HFFc6 (cell line): ENCODE measurements around the gene AARS2. TPM values are rescaled to one million over a fixed set of nuclear protein-coding genes. Genes with fewer than 3 reads are reported as not detected.

ENCODE experiments used
- DNase-seq: peaks from one replicate; pipeline ENCODE4 v3.0.0-alpha.2; 2018
- H3K27ac Mint-ChIP-seq: 2 replicates; pipeline ENCODE4 v1.8.0; 2020; ENCODE audit warnings: mild to moderate bottlenecking, mixed read lengths
- H3K27me3 Mint-ChIP-seq: 2 replicates; pipeline ENCODE4 v1.8.0; 2021; ENCODE audit warnings: mild to moderate bottlenecking, moderate library complexity, mixed read lengths; ENCODE audit not compliant: insufficient read depth
- H3K36me3 Mint-ChIP-seq: 2 replicates; pipeline ENCODE4 v1.8.0; 2021; ENCODE audit warnings: low read depth, mixed read lengths
- H3K4me1 Mint-ChIP-seq: 2 replicates; pipeline ENCODE4 v1.8.0; 2020; ENCODE audit warnings: low read depth, mixed read lengths
- H3K4me3 Mint-ChIP-seq: 2 replicates; pipeline ENCODE4 v1.8.0; 2020; ENCODE audit warnings: mild to moderate bottlenecking, moderate library complexity, mixed read lengths
- H3K9me3 Mint-ChIP-seq: 2 replicates; pipeline ENCODE4 v1.8.0; 2020; ENCODE audit warnings: mild to moderate bottlenecking, mixed read lengths
- total RNA-seq, 6 experiments: library from RNA; stranded (reverse); fragmentation: NEBNext Ultra II Directional; extraction: Animal tissue kit (Norgen Biotek cat#: 25700); gene quantifications; 2 replicates in 1 of 6; 3 replicates in 5 of 6; pipeline ENCODE4 v1.2.3, GENCODE V29; 2021
- TF ChIP-seq, protein P1 (sequence below): fragments of 200-600 bp; sonication (generic); IDR thresholded peaks from 2 replicates; pipeline ENCODE4 v1.5.0; 2021; ENCODE audit warnings: antibody characterized with exemption, mild to moderate bottlenecking

AARS2 gene
- total RNA-seq, 6 experiments from 2014 or later, result 8.8 to 11.5 (median 10.7) TPM

DNA sequence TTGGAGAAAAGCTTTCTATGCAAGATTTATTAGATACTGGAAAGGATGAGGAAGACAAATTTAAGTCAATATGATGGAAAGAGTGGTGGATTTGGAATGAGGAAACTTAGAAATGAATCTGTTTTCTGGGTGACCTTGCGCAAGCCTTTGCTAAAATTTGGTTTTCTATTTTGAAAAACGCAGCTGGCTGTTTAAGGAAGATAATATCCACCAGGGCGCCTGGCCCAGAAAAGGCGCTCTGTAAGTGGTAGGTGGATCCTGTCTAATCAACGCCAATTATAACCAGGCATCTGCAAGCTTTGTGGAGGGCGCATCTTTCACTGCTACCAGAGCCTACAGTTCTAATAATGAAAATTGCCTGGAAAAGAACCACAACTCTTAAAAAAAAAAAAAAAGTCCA is 28.9 kb upstream of the AARS2 start:
- Mint-ChIP-seq H3K27me3 (peaks cover 34% of the 10 kb centered on the region), H3K4me3 (no peak overlapping the region), H3K9me3 (no peaks in the 10 kb centered on the region), H3K36me3 (no peaks in the 10 kb centered on the region), H3K27ac (no peak overlapping the region), H3K4me1 (no peaks in the 10 kb centered on the region)
- TF ChIP-seq, protein P1, sequence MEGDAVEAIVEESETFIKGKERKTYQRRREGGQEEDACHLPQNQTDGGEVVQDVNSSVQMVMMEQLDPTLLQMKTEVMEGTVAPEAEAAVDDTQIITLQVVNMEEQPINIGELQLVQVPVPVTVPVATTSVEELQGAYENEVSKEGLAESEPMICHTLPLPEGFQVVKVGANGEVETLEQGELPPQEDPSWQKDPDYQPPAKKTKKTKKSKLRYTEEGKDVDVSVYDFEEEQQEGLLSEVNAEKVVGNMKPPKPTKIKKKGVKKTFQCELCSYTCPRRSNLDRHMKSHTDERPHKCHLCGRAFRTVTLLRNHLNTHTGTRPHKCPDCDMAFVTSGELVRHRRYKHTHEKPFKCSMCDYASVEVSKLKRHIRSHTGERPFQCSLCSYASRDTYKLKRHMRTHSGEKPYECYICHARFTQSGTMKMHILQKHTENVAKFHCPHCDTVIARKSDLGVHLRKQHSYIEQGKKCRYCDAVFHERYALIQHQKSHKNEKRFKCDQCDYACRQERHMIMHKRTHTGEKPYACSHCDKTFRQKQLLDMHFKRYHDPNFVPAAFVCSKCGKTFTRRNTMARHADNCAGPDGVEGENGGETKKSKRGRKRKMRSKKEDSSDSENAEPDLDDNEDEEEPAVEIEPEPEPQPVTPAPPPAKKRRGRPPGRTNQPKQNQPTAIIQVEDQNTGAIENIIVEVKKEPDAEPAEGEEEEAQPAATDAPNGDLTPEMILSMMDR, result no peak
- no peak for DNase-seq

GRCh38 chr6:44341095-44341890 is 28.1 kb upstream of the AARS2 start:
- no peaks in the 10 kb centered on the region for H3K36me3 Mint-ChIP-seq
- no peaks in the 10 kb centered on the region for H3K9me3 Mint-ChIP-seq
- H3K4me1 Mint-ChIP-seq, result no peaks in the 10 kb centered on the region
- no peak overlapping the region for H3K27ac Mint-ChIP-seq
- H3K4me3 Mint-ChIP-seq, result no peak overlapping the region
- peaks cover 40% of the 10 kb centered on the region for H3K27me3 Mint-ChIP-seq
- DNase-seq, result no peak
- TF ChIP-seq, protein P1, result no peak

DNA sequence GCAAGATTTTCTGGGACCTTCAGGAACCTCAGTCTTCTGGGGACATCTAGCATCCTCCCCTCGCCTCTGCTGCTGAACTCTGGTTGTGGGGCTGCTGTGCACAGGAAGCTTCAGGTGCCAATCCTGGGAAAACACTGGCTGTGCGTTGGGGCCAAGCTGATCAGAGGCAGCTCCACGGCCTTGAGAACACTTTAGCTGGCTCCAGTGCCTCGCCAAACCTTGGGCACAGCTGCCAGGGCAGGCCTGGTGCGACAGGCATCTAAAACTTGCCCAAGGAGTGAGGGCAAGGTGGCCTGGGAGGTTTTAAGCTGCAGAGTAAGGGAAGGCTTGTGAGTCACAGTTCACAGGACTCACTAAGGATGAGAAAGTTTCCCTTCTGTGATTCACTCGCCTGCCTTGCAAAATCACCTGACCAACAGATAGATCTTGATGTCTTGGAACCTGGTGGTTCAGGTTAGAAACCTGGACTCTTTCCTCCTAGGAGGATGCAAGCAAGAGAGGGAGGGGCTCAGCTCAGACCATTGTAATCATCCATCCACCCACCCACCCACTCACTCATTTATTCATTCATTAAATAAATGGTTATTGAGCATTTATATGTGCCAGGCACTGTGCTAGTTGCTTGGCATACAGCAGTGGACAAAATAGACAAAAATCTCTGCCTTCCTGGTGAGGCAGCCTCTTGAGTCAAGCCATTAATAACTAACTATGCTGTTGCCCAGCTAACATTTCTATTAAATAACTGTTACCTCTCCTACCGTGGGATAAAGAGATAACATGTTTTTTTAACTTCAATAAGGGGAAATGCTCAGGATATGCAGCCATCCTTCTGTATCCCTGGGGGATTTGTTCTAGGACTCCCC is 26.8 kb upstream of the AARS2 start:
- H3K27me3 Mint-ChIP-seq, result peaks cover 32% of the 10 kb centered on the region

DNA sequence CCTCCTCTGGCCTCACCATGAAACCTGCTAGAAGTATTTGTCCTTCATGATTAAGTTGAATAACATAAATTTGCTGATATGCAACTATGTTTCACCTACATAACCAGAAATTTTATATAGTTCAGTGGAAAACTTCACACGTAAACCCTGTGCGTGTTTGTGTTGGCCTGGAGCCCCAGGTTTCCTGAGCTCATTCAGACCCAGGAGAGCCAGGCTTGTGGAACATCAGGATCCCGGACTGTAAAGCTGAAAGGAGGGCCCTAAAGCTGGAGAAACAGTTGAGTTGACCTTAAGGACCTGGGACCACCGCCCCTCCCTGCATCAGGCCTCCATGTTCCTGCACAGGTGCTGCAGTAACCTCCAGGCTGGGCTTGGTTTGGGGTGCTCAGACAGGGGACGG is 26.2 kb upstream of the AARS2 start:
- Mint-ChIP-seq H3K27me3 (peaks cover 27% of the 10 kb centered on the region), H3K36me3 (no peaks in the 10 kb centered on the region), H3K4me1 (no peaks in the 10 kb centered on the region), H3K27ac (no peak overlapping the region), H3K9me3 (no peaks in the 10 kb centered on the region), H3K4me3 (no peak overlapping the region)
- TF ChIP-seq, protein P1, result no peak
- DNase-seq, result no peak

More for the DNA sequence above, 26.8 kb upstream of the AARS2 start:
- H3K27ac Mint-ChIP-seq, result no peak overlapping the region
- TF ChIP-seq, protein P1, result no peak
- H3K9me3 Mint-ChIP-seq, result no peaks in the 10 kb centered on the region
- no peaks in the 10 kb centered on the region for H3K36me3 Mint-ChIP-seq
- peak; percentile 50 for DNase-seq
- H3K4me3 Mint-ChIP-seq, result no peak overlapping the region
- H3K4me1 Mint-ChIP-seq, result no peaks in the 10 kb centered on the region

GRCh38 chr6:44338228-44339122 is 25.3 kb upstream of the AARS2 start:
- Mint-ChIP-seq H3K4me1 (no peaks in the 10 kb centered on the region), H3K9me3 (no peaks in the 10 kb centered on the region), H3K36me3 (no peaks in the 10 kb centered on the region), H3K27ac (no peak overlapping the region), H3K4me3 (no peak overlapping the region), H3K27me3 (peaks cover 27% of the 10 kb centered on the region)
- DNase-seq, result peak; percentile 16
- TF ChIP-seq, protein P1, result peak; percentile 84
